ENCODE results near the gene NFKBIB. TPM values are rescaled to one million over a fixed set of nuclear protein-coding genes. Genes with fewer than 3 reads are reported as not detected.
"Not testable (repeated sequence)": the region's sequence is repeated elsewhere in the genome, so short reads cannot be mapped to it uniquely, and the experiment has no call there.

Gene NFKBIB
- total RNA-seq, 2 donors from 2014 or later = 86.5 to 89.1 TPM

- H3K27me3 Mint-ChIP-seq (ENCODE audit: low read depth) = no peaks in the 10 kb centered on the region
- no peak for ATAC-seq (replicated peaks in 1 of 2)
- H3K27ac Mint-ChIP-seq = peak overlapping the region; percentile 93
- peaks cover 62% of the 10 kb centered on the region for H3K4me1 Mint-ChIP-seq (ENCODE audit: low read depth)
- no peaks in the 10 kb centered on the region for H3K9me3 Mint-ChIP-seq
- H3K36me3 Mint-ChIP-seq (ENCODE audit: insufficient read depth in 2 of 2) = peaks cover 8 to 23% of the 10 kb centered on the region in 2 donors
- peak overlapping the region; percentile 98 for H3K4me3 Mint-ChIP-seq
- no peak for DNase-seq
Observed at GRCh38 chr19:38931521-38931793, 31.7 kb downstream of the NFKBIB start.

GRCh38 chr19:38932425-38933179 lies 32.8 kb downstream of the NFKBIB start:
- Mint-ChIP-seq H3K36me3 (ENCODE audit: insufficient read depth in 2 of 2) (peaks cover 8 to 23% of the 10 kb centered on the region in 2 donors), H3K27ac (no peak overlapping the region)

GRCh38 chr19:38933544-38933943 lies 33.8 kb downstream of the NFKBIB start:
- no peaks in the 10 kb centered on the region for H3K9me3 Mint-ChIP-seq
- H3K27ac Mint-ChIP-seq = no peak overlapping the region
- peaks cover 6 to 22% of the 10 kb centered on the region in 2 donors for H3K36me3 Mint-ChIP-seq (ENCODE audit: insufficient read depth in 2 of 2)
- H3K4me3 Mint-ChIP-seq = no peak overlapping the region
- peaks cover 46% of the 10 kb centered on the region for H3K4me1 Mint-ChIP-seq (ENCODE audit: low read depth)
- no peaks in the 10 kb centered on the region for H3K27me3 Mint-ChIP-seq (ENCODE audit: low read depth)
- DNase-seq (no peak), ATAC-seq (replicated peaks in 1 of 2) (no peak)

More at GRCh38 chr19:38932425-38933179, 32.8 kb downstream of the NFKBIB start:
- peak overlapping the region; percentile 98 for H3K4me3 Mint-ChIP-seq
- no peaks in the 10 kb centered on the region for H3K27me3 Mint-ChIP-seq (ENCODE audit: low read depth)
- DNase-seq = peak; percentile 45 to 51
- no peak for ATAC-seq (replicated peaks in 1 of 2)
- peaks cover 56% of the 10 kb centered on the region for H3K4me1 Mint-ChIP-seq (ENCODE audit: low read depth)
- no peaks in the 10 kb centered on the region for H3K9me3 Mint-ChIP-seq

- Mint-ChIP-seq H3K4me1 (ENCODE audit: low read depth) (peaks cover 6% of the 10 kb centered on the region), H3K36me3 (ENCODE audit: insufficient read depth in 2 of 2) (peaks cover 0 to 2% of the 10 kb centered on the region in 2 donors), H3K27me3 (ENCODE audit: low read depth) (peaks cover 10% of the 10 kb centered on the region), H3K4me3 (no peak overlapping the region), H3K9me3 (no peaks in the 10 kb centered on the region), H3K27ac (no peak overlapping the region)
- no peak for DNase-seq
- no peak for ATAC-seq (replicated peaks in 1 of 2)
Observed at GRCh38 chr19:38939957-38940356, 40.2 kb downstream of the NFKBIB start.

- not testable (repeated sequence) for H3K36me3 Mint-ChIP-seq (ENCODE audit: insufficient read depth in 2 of 2); H3K4me3 Mint-ChIP-seq; H3K9me3 Mint-ChIP-seq; DNase-seq; ATAC-seq (replicated peaks in 1 of 2); H3K4me1 Mint-ChIP-seq (ENCODE audit: low read depth); H3K27ac Mint-ChIP-seq
- H3K27me3 Mint-ChIP-seq (ENCODE audit: low read depth) = peaks cover 12% of the 10 kb centered on the region
Observed at GRCh38 chr19:38941466-38941865, 41.7 kb downstream of the NFKBIB start.

GRCh38 chr19:38941979-38942378 lies 42.2 kb downstream of the NFKBIB start:
- Mint-ChIP-seq H3K4me3 (no peak overlapping the region), H3K27me3 (ENCODE audit: low read depth) (peaks cover 17% of the 10 kb centered on the region), H3K4me1 (ENCODE audit: low read depth) (peaks cover 6% of the 10 kb centered on the region), H3K27ac (no peak overlapping the region), H3K9me3 (no peaks in the 10 kb centered on the region), H3K36me3 (ENCODE audit: insufficient read depth in 2 of 2) (no peaks in the 10 kb centered on the region)
- no peak for DNase-seq
- ATAC-seq (replicated peaks in 1 of 2) = no peak

GRCh38 chr19:38942471-38943181 lies 42.9 kb downstream of the NFKBIB start:
- no peak overlapping the region for H3K27ac Mint-ChIP-seq
- H3K27me3 Mint-ChIP-seq (ENCODE audit: low read depth) = peaks cover 17% of the 10 kb centered on the region
- peaks cover 6% of the 10 kb centered on the region for H3K4me1 Mint-ChIP-seq (ENCODE audit: low read depth)
- no peaks in the 10 kb centered on the region for H3K36me3 Mint-ChIP-seq (ENCODE audit: insufficient read depth in 2 of 2)
- no peak for ATAC-seq (replicated peaks in 1 of 2)
- H3K4me3 Mint-ChIP-seq = no peak overlapping the region
- no peaks in the 10 kb centered on the region for H3K9me3 Mint-ChIP-seq
- DNase-seq = no peak

GRCh38 chr19:38944981-38945506 lies 45.3 kb downstream of the NFKBIB start:
- H3K4me1 Mint-ChIP-seq (ENCODE audit: low read depth) = peaks cover 6% of the 10 kb centered on the region
- peaks cover 22% of the 10 kb centered on the region for H3K27me3 Mint-ChIP-seq (ENCODE audit: low read depth)
- no peak overlapping the region for H3K4me3 Mint-ChIP-seq
- no peak overlapping the region for H3K27ac Mint-ChIP-seq
- ATAC-seq (replicated peaks in 1 of 2) (no peak), DNase-seq (no peak)
- H3K9me3 Mint-ChIP-seq = no peaks in the 10 kb centered on the region
- no peaks in the 10 kb centered on the region for H3K36me3 Mint-ChIP-seq (ENCODE audit: insufficient read depth in 2 of 2)

- Mint-ChIP-seq H3K27me3 (ENCODE audit: low read depth) (peaks cover 21% of the 10 kb centered on the region), H3K27ac (no peak overlapping the region), H3K4me1 (ENCODE audit: low read depth) (peaks cover 11% of the 10 kb centered on the region), H3K4me3 (no peak overlapping the region), H3K36me3 (ENCODE audit: insufficient read depth in 2 of 2) (no peaks in the 10 kb centered on the region), H3K9me3 (no peaks in the 10 kb centered on the region)
- no peak for ATAC-seq (replicated peaks in 1 of 2)
- no peak for DNase-seq
Observed at GRCh38 chr19:38945562-38946228, 45.9 kb downstream of the NFKBIB start.

- ATAC-seq (replicated peaks in 1 of 2) (no peak), DNase-seq (no peak)
- Mint-ChIP-seq H3K27ac (no peak overlapping the region), H3K27me3 (ENCODE audit: low read depth) (peaks cover 21% of the 10 kb centered on the region), H3K4me1 (ENCODE audit: low read depth) (peaks cover 11% of the 10 kb centered on the region), H3K4me3 (no peak overlapping the region), H3K36me3 (ENCODE audit: insufficient read depth in 2 of 2) (no peaks in the 10 kb centered on the region), H3K9me3 (no peaks in the 10 kb centered on the region)
Observed at GRCh38 chr19:38946229-38947010, 46.7 kb downstream of the NFKBIB start.

- H3K9me3 Mint-ChIP-seq = no peaks in the 10 kb centered on the region
- peaks cover 32% of the 10 kb centered on the region for H3K27me3 Mint-ChIP-seq (ENCODE audit: low read depth)
- H3K4me3 Mint-ChIP-seq = peak overlapping the region; percentile 59 to 77
- H3K36me3 Mint-ChIP-seq (ENCODE audit: insufficient read depth in 2 of 2) = no peaks in the 10 kb centered on the region
- peaks cover 18% of the 10 kb centered on the region for H3K4me1 Mint-ChIP-seq (ENCODE audit: low read depth)
- no peak overlapping the region for H3K27ac Mint-ChIP-seq
- DNase-seq = peak; percentile 91 to 92
- peak; percentile 94 to 95 for ATAC-seq (replicated peaks in 1 of 2)
Observed at GRCh38 chr19:38949580-38950367, 50.0 kb downstream of the NFKBIB start.

GRCh38 chr19:38951187-38951586 lies 51.4 kb downstream of the NFKBIB start:
- no peak overlapping the region for H3K27ac Mint-ChIP-seq
- ATAC-seq (replicated peaks in 1 of 2) = no peak

More at GRCh38 chr19:38951187-38951586, 51.4 kb downstream of the NFKBIB start:
- no peaks in the 10 kb centered on the region for H3K9me3 Mint-ChIP-seq
- H3K4me3 Mint-ChIP-seq = peak overlapping the region in 1 of 2 donors; percentile 20
- no peak for DNase-seq
- peaks cover 18% of the 10 kb centered on the region for H3K4me1 Mint-ChIP-seq (ENCODE audit: low read depth)
- no peaks in the 10 kb centered on the region for H3K36me3 Mint-ChIP-seq (ENCODE audit: insufficient read depth in 2 of 2)
- H3K27me3 Mint-ChIP-seq (ENCODE audit: low read depth) = peaks cover 32% of the 10 kb centered on the region

Measured in activated T-cell treated with anti-CD3 and anti-CD28 coated beads, Interleukin-2, amount 50 U/mL, for 72 hours (primary cell).